GM23338 (cell line): ENCODE measurements around the gene ISG20. TPM values are rescaled to one million over a fixed set of nuclear protein-coding genes. Genes with fewer than 3 reads are reported as not detected.

ENCODE experiments used
- ATAC-seq: fragments of 200-7000 bp; cut with Tn5 transposase; 3 replicates; pipeline ENCODE4 v1.9.1; 2020
- DNase-seq: peaks from one replicate; pipeline ENCODE4 v3.0.0-alpha.2; 2015; ENCODE audit warnings: low spot score
- H2AFZ ChIP-seq: fragments of 200-600 bp; sonication (generic); 2 replicates; pipeline ENCODE4 v1.8.0; 2016; ENCODE audit warnings: antibody characterized with exemption, mild to moderate bottlenecking, moderate library complexity
- H3F3A ChIP-seq: fragments of 200-600 bp; sonication (generic); replicated peaks from 2 replicates; pipeline ENCODE4 v1.8.0; 2017; ENCODE audit warnings: antibody characterized with exemption, mixed run types, low read depth
- H3K27ac ChIP-seq: fragments of 200-600 bp; sonication (generic); 2 replicates; pipeline ENCODE4 v1.6.1; 2016; ENCODE audit warnings: low read depth
- H3K27me3 ChIP-seq: fragments of 200-600 bp; sonication (generic); 2 replicates; pipeline ENCODE4 v1.8.0; 2016; ENCODE audit warnings: mild to moderate bottlenecking, mixed run types, moderate library complexity; ENCODE audit not compliant: insufficient read depth
- H3K36me3 ChIP-seq: fragments of 200-600 bp; sonication (generic); 2 replicates; pipeline ENCODE4 v1.8.0; 2016; ENCODE audit warnings: mild to moderate bottlenecking; ENCODE audit not compliant: insufficient read depth
- H3K4me1 ChIP-seq: fragments of 200-600 bp; sonication (generic); 2 replicates; pipeline ENCODE4 v1.8.0; 2016; ENCODE audit warnings: mild to moderate bottlenecking, moderate library complexity; ENCODE audit not compliant: insufficient read depth
- H3K4me2 ChIP-seq: fragments of 200-600 bp; sonication (generic); 2 replicates; pipeline ENCODE4 v1.7.1; 2017; ENCODE audit warnings: mixed run types
- H3K4me3 ChIP-seq: fragments of 200-600 bp; sonication (generic); 2 replicates; pipeline ENCODE4 v1.6.1; 2016; ENCODE audit warnings: mixed run types
- H3K79me2 ChIP-seq: fragments of 200-600 bp; sonication (generic); replicated peaks from 2 replicates; pipeline ENCODE4 v1.8.0; 2017; ENCODE audit warnings: mild to moderate bottlenecking; ENCODE audit not compliant: insufficient read depth
- H3K9me2 ChIP-seq: fragments of 200-600 bp; sonication (generic); 2 replicates; pipeline ENCODE4 v1.8.0; 2017; ENCODE audit not compliant: insufficient read depth
- H4K20me1 ChIP-seq: fragments of 200-600 bp; sonication (generic); replicated peaks from 2 replicates; pipeline ENCODE4 v1.8.0; 2017; ENCODE audit warnings: mild to moderate bottlenecking; ENCODE audit not compliant: insufficient read depth
- H3K27ac Mint-ChIP-seq: 2 replicates; pipeline ENCODE4 v1.8.0; 2020; ENCODE audit warnings: inconsistent platforms, mild to moderate bottlenecking, moderate library complexity, mixed read lengths
- H3K27me3 Mint-ChIP-seq: 3 replicates; pipeline ENCODE4 v1.8.0; 2022; ENCODE audit warnings: low read depth, mild to moderate bottlenecking, moderate library complexity, mixed read lengths, inconsistent platforms; ENCODE audit not compliant: insufficient read depth, poor library complexity
- H3K36me3 Mint-ChIP-seq: 3 replicates; pipeline ENCODE4 v1.8.0; 2021; ENCODE audit warnings: low read depth, mild to moderate bottlenecking, inconsistent platforms, moderate library complexity, mixed read lengths
- H3K4me1 Mint-ChIP-seq: 3 replicates; pipeline ENCODE4 v1.8.0; 2020; ENCODE audit warnings: mild to moderate bottlenecking, inconsistent platforms, mixed read lengths
- H3K4me3 Mint-ChIP-seq: 3 replicates; pipeline ENCODE4 v1.8.0; 2021; ENCODE audit warnings: moderate library complexity, mild to moderate bottlenecking, inconsistent platforms, mixed read lengths
- H3K9me3 Mint-ChIP-seq: 3 replicates; pipeline ENCODE4 v1.8.0; 2020; ENCODE audit warnings: moderate library complexity, mild to moderate bottlenecking, inconsistent platforms, mixed read lengths
- CREB1 ChIP-seq: fragments of 250-450 bp; sonication (Bioruptor Pico); IDR thresholded peaks from 2 replicates; pipeline ENCODE4 v1.5.0; 2020; ENCODE audit warnings: low read depth, mild to moderate bottlenecking, moderate library complexity
- ETS1 ChIP-seq: IDR thresholded peaks from 2 replicates; pipeline ENCODE4 v1.6.1; 2016; ENCODE audit warnings: antibody characterized with exemption
- EZH2 ChIP-seq: fragments of 200-600 bp; sonication (generic); IDR thresholded peaks from one replicate; pipeline ENCODE4 v1.8.0; 2017; ENCODE audit warnings: antibody characterized with exemption, mild to moderate bottlenecking, low read depth; ENCODE audit not compliant: unreplicated experiment
- JUNB ChIP-seq: IDR thresholded peaks from one replicate; pipeline ENCODE4 v1.6.1; 2016; ENCODE audit warnings: antibody characterized with exemption; ENCODE audit not compliant: unreplicated experiment
- NANOG ChIP-seq: IDR thresholded peaks from 2 replicates; pipeline ENCODE4 v1.6.1; 2016; ENCODE audit warnings: antibody characterized with exemption, borderline replicate concordance
- POLR2AphosphoS5 ChIP-seq: IDR thresholded peaks from 2 replicates; pipeline ENCODE4 v1.6.1; 2016; ENCODE audit warnings: antibody characterized with exemption, low read depth
- STAT1 ChIP-seq: IDR thresholded peaks from one replicate; pipeline ENCODE4 v1.6.1; 2016; ENCODE audit warnings: antibody characterized with exemption; ENCODE audit not compliant: unreplicated experiment
- ZNF114 ChIP-seq: fragments of 250-450 bp; sonication (Bioruptor Pico); IDR thresholded peaks from 2 replicates; pipeline ENCODE4 v1.5.0; 2020; ENCODE audit warnings: mild to moderate bottlenecking, moderate library complexity
- ZNF331 ChIP-seq: fragments of 250-450 bp; sonication (Bioruptor Pico); IDR thresholded peaks from 2 replicates; pipeline ENCODE4 v1.5.0; 2020; ENCODE audit warnings: low read depth, mild to moderate bottlenecking, moderate library complexity
- polyA plus RNA-seq: library from polyadenylated mRNA; unstranded; fragments of >200 nt; fragmentation: Nextera tagmentation; extraction: Ambion mirVana; gene quantifications from 2 replicates; pipeline ENCODE4 v1.2.1, GENCODE V29; 2016
- total RNA-seq: library from RNA; depleted of rRNA; stranded (reverse); fragments of >200 nt; shearing (Covaris generic); gene quantifications from 2 replicates; pipeline ENCODE4 v1.2.3, GENCODE V29; 2014
- TF ChIP-seq, protein P1 (sequence below), 2 experiments: fragments of 200-600 bp in 1 of 2; sonication (generic) in 1 of 2; conservative IDR thresholded peaks; 2 replicates each; pipeline versions ENCODE4 v1.5.1 to v1.6.1; 2016 to 2017; ENCODE audit warnings: antibody characterized with exemption in 2 of 2, low read depth in 2 of 2, mild to moderate bottlenecking in 2 of 2, moderate library complexity in 1 of 2
- TF ChIP-seq, protein P2 (sequence below): fragments of 250-450 bp; sonication (Bioruptor Pico); IDR thresholded peaks from 2 replicates; pipeline ENCODE4 v1.5.0; 2020; ENCODE audit warnings: mild to moderate bottlenecking, moderate library complexity

The ISG20 gene
- total and polyA plus RNA-seq, 2 experiments from 2014 or later = 3.2 to 3.7 TPM

GRCh38 chr15:88696254-88696653 lies 57.4 kb downstream of the ISG20 start:
- Mint-ChIP-seq H3K36me3 (no peaks in the 10 kb centered on the region), H3K4me1 (no peaks in the 10 kb centered on the region), H3K4me3 (no peak overlapping the region), H3K27me3 (peaks cover 7% of the 10 kb centered on the region), H3K9me3 (no peaks in the 10 kb centered on the region), H3K27ac (no peak overlapping the region)
- Histone ChIP-seq H3K36me3 (no peaks in the 10 kb centered on the region), H4K20me1 (no peaks in the 10 kb centered on the region), H3K27ac (no peak overlapping the region), H3K79me2 (no peaks in the 10 kb centered on the region), H3F3A (no peaks in the 10 kb centered on the region), H3K4me1 (no peaks in the 10 kb centered on the region), H3K27me3 (no peaks in the 10 kb centered on the region), H3K9me2 (0 out of 2 replicates have a peak, but pooled peaks cover 2% of the 10 kb centered on the region), H3K4me2 (no peak overlapping the region), H3K4me3 (no peak overlapping the region), H2AFZ (no peak overlapping the region)
- no peak for ATAC-seq
- no peak for DNase-seq
- no peak for TF ChIP-seq NANOG
- no peak for TF ChIP-seq ZNF331 (CRISPR knock-in tag)
- TF ChIP-seq ZNF114 (CRISPR knock-in tag) = no peak
- no peak for TF ChIP-seq POLR2AphosphoS5
- TF ChIP-seq EZH2 = no peak
- TF ChIP-seq CREB1 (CRISPR knock-in tag) = no peak
- TF ChIP-seq, protein P1, sequence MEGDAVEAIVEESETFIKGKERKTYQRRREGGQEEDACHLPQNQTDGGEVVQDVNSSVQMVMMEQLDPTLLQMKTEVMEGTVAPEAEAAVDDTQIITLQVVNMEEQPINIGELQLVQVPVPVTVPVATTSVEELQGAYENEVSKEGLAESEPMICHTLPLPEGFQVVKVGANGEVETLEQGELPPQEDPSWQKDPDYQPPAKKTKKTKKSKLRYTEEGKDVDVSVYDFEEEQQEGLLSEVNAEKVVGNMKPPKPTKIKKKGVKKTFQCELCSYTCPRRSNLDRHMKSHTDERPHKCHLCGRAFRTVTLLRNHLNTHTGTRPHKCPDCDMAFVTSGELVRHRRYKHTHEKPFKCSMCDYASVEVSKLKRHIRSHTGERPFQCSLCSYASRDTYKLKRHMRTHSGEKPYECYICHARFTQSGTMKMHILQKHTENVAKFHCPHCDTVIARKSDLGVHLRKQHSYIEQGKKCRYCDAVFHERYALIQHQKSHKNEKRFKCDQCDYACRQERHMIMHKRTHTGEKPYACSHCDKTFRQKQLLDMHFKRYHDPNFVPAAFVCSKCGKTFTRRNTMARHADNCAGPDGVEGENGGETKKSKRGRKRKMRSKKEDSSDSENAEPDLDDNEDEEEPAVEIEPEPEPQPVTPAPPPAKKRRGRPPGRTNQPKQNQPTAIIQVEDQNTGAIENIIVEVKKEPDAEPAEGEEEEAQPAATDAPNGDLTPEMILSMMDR (conservative IDR thresholded peaks at IDR 0.05; ENCODE audit: low read depth in 2 of 2) = no peak

- Histone ChIP-seq H3K27ac (no peak overlapping the region), H3K79me2 (no peaks in the 10 kb centered on the region), H3K36me3 (no peaks in the 10 kb centered on the region), H3F3A (no peaks in the 10 kb centered on the region), H3K4me1 (no peaks in the 10 kb centered on the region), H3K9me2 (no peaks in the 10 kb centered on the region), H3K4me3 (no peak overlapping the region), H2AFZ (no peak overlapping the region), H3K4me2 (no peak overlapping the region), H4K20me1 (no peaks in the 10 kb centered on the region), H3K27me3 (no peaks in the 10 kb centered on the region)
- no peaks in the 10 kb centered on the region for H3K9me3 Mint-ChIP-seq
- no peaks in the 10 kb centered on the region for H3K36me3 Mint-ChIP-seq
- peaks cover 7% of the 10 kb centered on the region for H3K27me3 Mint-ChIP-seq
- H3K27ac Mint-ChIP-seq = no peak overlapping the region
- no peak overlapping the region for H3K4me3 Mint-ChIP-seq
- ATAC-seq (no peak), DNase-seq (no peak)
- H3K4me1 Mint-ChIP-seq = no peaks in the 10 kb centered on the region
- no peak for TF ChIP-seq ETS1
- no peak for TF ChIP-seq POLR2AphosphoS5
- no peak for TF ChIP-seq STAT1
- TF ChIP-seq NANOG = no peak
- TF ChIP-seq ZNF331 (CRISPR knock-in tag) = no peak
- TF ChIP-seq ZNF114 (CRISPR knock-in tag) = no peak
- TF ChIP-seq, protein P1 (conservative IDR thresholded peaks at IDR 0.05; ENCODE audit: low read depth in 2 of 2) = no peak
- TF ChIP-seq CREB1 (CRISPR knock-in tag) = no peak
- no peak for TF ChIP-seq JUNB
- TF ChIP-seq, protein P2, sequence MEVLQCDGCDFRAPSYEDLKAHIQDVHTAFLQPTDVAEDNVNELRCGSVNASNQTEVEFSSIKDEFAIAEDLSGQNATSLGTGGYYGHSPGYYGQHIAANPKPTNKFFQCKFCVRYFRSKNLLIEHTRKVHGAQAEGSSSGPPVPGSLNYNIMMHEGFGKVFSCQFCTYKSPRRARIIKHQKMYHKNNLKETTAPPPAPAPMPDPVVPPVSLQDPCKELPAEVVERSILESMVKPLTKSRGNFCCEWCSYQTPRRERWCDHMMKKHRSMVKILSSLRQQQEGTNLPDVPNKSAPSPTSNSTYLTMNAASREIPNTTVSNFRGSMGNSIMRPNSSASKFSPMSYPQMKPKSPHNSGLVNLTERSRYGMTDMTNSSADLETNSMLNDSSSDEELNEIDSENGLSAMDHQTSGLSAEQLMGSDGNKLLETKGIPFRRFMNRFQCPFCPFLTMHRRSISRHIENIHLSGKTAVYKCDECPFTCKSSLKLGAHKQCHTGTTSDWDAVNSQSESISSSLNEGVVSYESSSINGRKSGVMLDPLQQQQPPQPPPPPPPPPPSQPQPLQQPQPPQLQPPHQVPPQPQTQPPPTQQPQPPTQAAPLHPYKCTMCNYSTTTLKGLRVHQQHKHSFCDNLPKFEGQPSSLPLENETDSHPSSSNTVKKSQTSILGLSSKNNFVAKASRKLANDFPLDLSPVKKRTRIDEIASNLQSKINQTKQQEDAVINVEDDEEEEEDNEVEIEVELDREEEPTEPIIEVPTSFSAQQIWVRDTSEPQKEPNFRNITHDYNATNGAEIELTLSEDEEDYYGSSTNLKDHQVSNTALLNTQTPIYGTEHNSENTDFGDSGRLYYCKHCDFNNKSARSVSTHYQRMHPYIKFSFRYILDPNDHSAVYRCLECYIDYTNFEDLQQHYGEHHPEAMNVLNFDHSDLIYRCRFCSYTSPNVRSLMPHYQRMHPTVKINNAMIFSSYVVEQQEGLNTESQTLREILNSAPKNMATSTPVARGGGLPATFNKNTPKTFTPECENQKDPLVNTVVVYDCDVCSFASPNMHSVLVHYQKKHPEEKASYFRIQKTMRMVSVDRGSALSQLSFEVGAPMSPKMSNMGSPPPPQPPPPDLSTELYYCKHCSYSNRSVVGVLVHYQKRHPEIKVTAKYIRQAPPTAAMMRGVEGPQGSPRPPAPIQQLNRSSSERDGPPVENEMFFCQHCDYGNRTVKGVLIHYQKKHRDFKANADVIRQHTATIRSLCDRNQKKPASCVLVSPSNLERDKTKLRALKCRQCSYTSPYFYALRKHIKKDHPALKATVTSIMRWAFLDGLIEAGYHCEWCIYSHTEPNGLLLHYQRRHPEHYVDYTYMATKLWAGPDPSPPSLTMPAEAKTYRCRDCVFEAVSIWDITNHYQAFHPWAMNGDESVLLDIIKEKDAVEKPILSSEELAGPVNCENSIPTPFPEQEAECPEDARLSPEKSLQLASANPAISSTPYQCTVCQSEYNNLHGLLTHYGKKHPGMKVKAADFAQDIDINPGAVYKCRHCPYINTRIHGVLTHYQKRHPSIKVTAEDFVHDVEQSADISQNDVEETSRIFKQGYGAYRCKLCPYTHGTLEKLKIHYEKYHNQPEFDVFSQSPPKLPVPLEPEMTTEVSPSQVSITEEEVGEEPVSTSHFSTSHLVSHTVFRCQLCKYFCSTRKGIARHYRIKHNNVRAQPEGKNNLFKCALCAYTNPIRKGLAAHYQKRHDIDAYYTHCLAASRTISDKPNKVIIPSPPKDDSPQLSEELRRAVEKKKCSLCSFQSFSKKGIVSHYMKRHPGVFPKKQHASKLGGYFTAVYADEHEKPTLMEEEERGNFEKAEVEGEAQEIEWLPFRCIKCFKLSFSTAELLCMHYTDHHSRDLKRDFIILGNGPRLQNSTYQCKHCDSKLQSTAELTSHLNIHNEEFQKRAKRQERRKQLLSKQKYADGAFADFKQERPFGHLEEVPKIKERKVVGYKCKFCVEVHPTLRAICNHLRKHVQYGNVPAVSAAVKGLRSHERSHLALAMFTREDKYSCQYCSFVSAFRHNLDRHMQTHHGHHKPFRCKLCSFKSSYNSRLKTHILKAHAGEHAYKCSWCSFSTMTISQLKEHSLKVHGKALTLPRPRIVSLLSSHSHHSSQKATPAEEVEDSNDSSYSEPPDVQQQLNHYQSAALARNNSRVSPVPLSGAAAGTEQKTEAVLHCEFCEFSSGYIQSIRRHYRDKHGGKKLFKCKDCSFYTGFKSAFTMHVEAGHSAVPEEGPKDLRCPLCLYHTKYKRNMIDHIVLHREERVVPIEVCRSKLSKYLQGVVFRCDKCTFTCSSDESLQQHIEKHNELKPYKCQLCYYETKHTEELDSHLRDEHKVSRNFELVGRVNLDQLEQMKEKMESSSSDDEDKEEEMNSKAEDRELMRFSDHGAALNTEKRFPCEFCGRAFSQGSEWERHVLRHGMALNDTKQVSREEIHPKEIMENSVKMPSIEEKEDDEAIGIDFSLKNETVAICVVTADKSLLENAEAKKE (CRISPR knock-in tag) = no peak
These were observed 58.5 kb downstream of the ISG20 start for GRCh38 chr15:88697276-88697675.
